ENCODE measurements around the gene GTF2F2.

Gene GTF2F2

DNA sequence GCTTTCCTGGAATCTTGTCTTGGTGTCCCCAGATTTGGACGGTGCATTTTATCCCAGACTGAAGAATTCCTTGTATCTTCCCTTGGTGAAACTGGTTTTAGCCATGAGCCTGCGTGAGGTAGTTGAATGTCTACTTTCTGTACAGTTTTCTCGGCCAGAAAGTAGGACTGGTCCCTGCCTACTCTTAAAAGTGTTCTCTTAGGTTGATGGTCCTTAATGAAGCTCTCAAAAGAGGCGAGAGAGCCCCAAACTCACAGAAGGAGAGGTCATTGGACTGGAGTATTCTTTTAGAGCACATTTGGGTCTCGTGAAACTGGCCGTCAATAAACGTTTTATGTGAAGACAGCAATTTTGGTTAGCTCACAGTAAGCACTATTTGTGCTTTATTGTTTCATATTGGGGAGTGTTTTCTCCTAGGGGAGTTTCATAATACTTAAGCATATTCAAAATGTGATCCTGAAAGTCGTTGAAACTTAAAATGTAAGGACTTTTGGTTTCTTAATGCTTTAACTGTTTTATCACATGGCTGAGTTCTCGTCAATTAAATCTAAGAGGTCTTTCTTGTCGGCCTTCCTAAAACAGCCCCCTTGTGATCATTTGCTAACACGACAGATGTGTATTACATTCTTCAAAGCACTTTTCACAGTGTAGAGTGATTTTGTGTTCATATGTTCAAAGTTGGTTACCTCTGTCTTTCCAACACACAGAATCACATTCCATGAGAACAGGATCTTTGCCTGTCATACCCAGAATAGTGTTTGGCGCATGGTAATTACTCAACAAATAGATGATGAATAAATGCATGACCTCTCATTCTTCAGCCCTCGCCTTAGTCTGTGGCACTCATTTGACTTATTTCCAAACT lies 889 bp downstream of the GTF2F2 start:
- no peak for DNase-seq (ENCODE audit: low spot score)
- Histone ChIP-seq H4K8ac (ENCODE audit: low read depth, low read length) (no peak overlapping the region), H3K18ac (ENCODE audit: low read length) (no peak overlapping the region), H3K23ac (ENCODE audit: low read depth, low read length, poor library complexity) (no peak overlapping the region), H3K4me2 (ENCODE audit: insufficient read depth, low read length, poor library complexity, severe bottlenecking) (peak overlapping the region; percentile 79), H2BK120ac (ENCODE audit: low read depth, low read length) (no peak overlapping the region), H3K27me3 (ENCODE audit: control insufficient read depth in 3 of 3, insufficient read depth in 3 of 3, low read depth in 1 of 3, low read length in 3 of 3) (no peaks in the 10 kb centered on the region), H3K27ac (replicated peaks; ENCODE audit: low read length) (no peak overlapping the region), H2BK15ac (ENCODE audit: low read length) (no peak overlapping the region), H2BK12ac (ENCODE audit: low read length) (no peak overlapping the region), H2AFZ (ENCODE audit: low read length) (peak overlapping the region; percentile 92), H3K9ac (ENCODE audit: low read depth, low read length, poor library complexity) (peak overlapping the region; percentile 95), H3K4me1 (ENCODE audit: control insufficient read depth in 2 of 2, insufficient read depth in 1 of 2, low read depth in 1 of 2, low read length in 2 of 2) (peaks cover 5 to 11% of the 10 kb centered on the region in 2 donors), H3K4ac (ENCODE audit: low read length) (no peak overlapping the region), H3K9me3 (replicated peaks in 1 of 2; ENCODE audit: control insufficient read depth in 2 of 2, insufficient read depth in 1 of 2, low read depth in 1 of 2, low read length in 2 of 2) (no peaks in the 10 kb centered on the region), H3K36me3 (replicated peaks in 1 of 2; ENCODE audit: control insufficient read depth in 2 of 2, insufficient read depth in 2 of 2, low read length in 2 of 2) (peaks cover 5 to 9% of the 10 kb centered on the region in 2 donors), H3K79me1 (ENCODE audit: low read depth, low read length) (peaks cover 6% of the 10 kb centered on the region), H3K14ac (ENCODE audit: low read length) (no peak overlapping the region), H2AK5ac (ENCODE audit: low read depth, low read length) (no peak overlapping the region), H4K91ac (ENCODE audit: low read depth, low read length, poor library complexity) (no peak overlapping the region), H3K4me3 (ENCODE audit: low read length in 2 of 2) (peak overlapping the region; percentile 78 to 87), H2BK5ac (ENCODE audit: low read length) (peak overlapping the region; percentile 83)
- no CpG with 5 or more reads among the region's 13 CpGs for WGBS, 2 donors (ENCODE audit: extremely low coverage in 2 of 2, insufficient read length in 2 of 2, insufficient replicate concordance in 1 of 2)

DNA sequence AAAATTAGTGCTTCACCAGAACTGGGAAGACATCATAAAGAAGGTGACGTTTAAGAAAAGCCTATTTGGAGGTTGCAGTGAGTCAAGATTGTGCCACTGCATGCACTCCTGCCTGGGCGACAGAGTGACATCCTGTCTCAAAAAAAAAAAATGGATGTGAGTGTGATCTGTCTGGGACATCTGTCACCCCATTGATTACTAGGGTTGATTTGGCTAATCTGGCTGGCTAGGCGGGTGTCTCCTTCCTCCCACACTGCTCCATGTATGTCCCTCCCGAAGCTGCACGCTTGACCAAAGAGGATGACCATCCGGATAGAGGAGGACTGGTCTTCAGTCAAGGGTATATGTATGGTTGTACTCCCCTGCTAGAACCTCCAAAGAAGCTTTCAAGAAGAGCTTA lies 2.6 kb downstream of the GTF2F2 start:
- no peak overlapping the region for H2BK5ac ChIP-seq (ENCODE audit: low read length)
- no peaks in the 10 kb centered on the region for H3K27me3 ChIP-seq (ENCODE audit: control insufficient read depth in 3 of 3, insufficient read depth in 3 of 3, low read depth in 1 of 3, low read length in 3 of 3)
- no peak for DNase-seq (ENCODE audit: low spot score)
- WGBS, 2 donors (ENCODE audit: extremely low coverage in 2 of 2, insufficient read length in 2 of 2, insufficient replicate concordance in 1 of 2), result no CpG with 5 or more reads among the region's 6 CpGs
- H2AK5ac ChIP-seq (ENCODE audit: low read depth, low read length), result no peak overlapping the region
- no peak overlapping the region for H3K14ac ChIP-seq (ENCODE audit: low read length)
- H3K4me1 ChIP-seq (ENCODE audit: control insufficient read depth in 2 of 2, insufficient read depth in 1 of 2, low read depth in 1 of 2, low read length in 2 of 2), result peaks cover 5 to 11% of the 10 kb centered on the region in 2 donors
- H3K36me3 ChIP-seq (replicated peaks in 1 of 2; ENCODE audit: control insufficient read depth in 2 of 2, insufficient read depth in 2 of 2, low read length in 2 of 2), result peaks cover 5 to 9% of the 10 kb centered on the region in 2 donors
- no peak overlapping the region for H2BK15ac ChIP-seq (ENCODE audit: low read length)
- no peak overlapping the region for H2BK12ac ChIP-seq (ENCODE audit: low read length)
- H3K27ac ChIP-seq (replicated peaks; ENCODE audit: low read length), result no peak overlapping the region
- peaks cover 6% of the 10 kb centered on the region for H3K79me1 ChIP-seq (ENCODE audit: low read depth, low read length)
- H3K4me3 ChIP-seq (ENCODE audit: low read length in 2 of 2), result no peak overlapping the region
- H3K23ac ChIP-seq (ENCODE audit: low read depth, low read length, poor library complexity), result no peak overlapping the region
- no peak overlapping the region for H3K9ac ChIP-seq (ENCODE audit: low read depth, low read length, poor library complexity)
- no peak overlapping the region for H2BK120ac ChIP-seq (ENCODE audit: low read depth, low read length)
- H4K8ac ChIP-seq (ENCODE audit: low read depth, low read length), result no peak overlapping the region
- H3K4ac ChIP-seq (ENCODE audit: low read length), result no peak overlapping the region
- no peaks in the 10 kb centered on the region for H3K9me3 ChIP-seq (replicated peaks in 1 of 2; ENCODE audit: control insufficient read depth in 2 of 2, insufficient read depth in 1 of 2, low read depth in 1 of 2, low read length in 2 of 2)
- no peak overlapping the region for H2AFZ ChIP-seq (ENCODE audit: low read length)
- H4K91ac ChIP-seq (ENCODE audit: low read depth, low read length, poor library complexity), result no peak overlapping the region
- H3K4me2 ChIP-seq (ENCODE audit: insufficient read depth, low read length, poor library complexity, severe bottlenecking), result no peak overlapping the region
- H3K18ac ChIP-seq (ENCODE audit: low read length), result no peak overlapping the region

DNA sequence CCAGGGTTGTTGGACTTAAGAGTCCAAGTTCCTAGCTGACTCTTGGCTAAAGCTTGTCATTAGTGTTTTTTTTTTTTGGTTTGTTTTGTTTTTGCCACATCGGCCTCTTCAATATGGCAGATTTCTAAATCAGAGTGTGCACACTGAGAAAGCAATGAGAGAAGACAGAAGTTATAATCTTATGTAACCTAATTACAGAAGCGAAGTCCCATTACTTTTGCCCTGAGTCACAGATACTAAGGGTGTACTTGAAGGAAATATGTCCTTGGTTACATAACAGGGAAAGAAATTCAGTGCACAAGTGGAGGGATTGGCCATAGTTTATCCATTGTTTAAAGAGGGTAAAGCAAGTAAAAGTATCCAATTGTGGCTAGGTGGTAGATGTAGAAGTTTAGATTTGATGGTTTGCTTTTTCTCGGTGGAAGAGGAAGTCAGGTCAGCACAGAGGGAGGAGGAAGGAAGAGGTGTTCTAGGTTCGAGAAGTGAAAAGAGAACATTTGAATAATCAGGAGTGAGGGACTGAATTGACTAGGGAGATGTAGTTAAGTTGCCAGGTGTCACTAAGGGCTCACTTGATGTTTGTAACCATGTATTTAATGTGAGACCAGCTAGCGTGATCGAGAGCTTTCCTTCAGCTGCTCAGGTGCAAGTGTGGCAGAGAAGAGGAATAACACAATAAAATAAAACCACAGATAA lies 12.2 kb downstream of the GTF2F2 start:
- H3K18ac ChIP-seq (ENCODE audit: low read length), result no peak overlapping the region
- DNase-seq (ENCODE audit: low spot score), result no peak
- peaks cover 0 to 11% of the 10 kb centered on the region in 2 donors for H3K36me3 ChIP-seq (replicated peaks in 1 of 2; ENCODE audit: control insufficient read depth in 2 of 2, insufficient read depth in 2 of 2, low read length in 2 of 2)
- H3K9ac ChIP-seq (ENCODE audit: low read depth, low read length, poor library complexity), result no peak overlapping the region
- H3K4ac ChIP-seq (ENCODE audit: low read length), result no peak overlapping the region
- no peak overlapping the region for H2BK120ac ChIP-seq (ENCODE audit: low read depth, low read length)
- no peak overlapping the region for H3K23ac ChIP-seq (ENCODE audit: low read depth, low read length, poor library complexity)
- no peak overlapping the region for H2BK15ac ChIP-seq (ENCODE audit: low read length)
- H4K8ac ChIP-seq (ENCODE audit: low read depth, low read length), result no peak overlapping the region
- H3K4me1 ChIP-seq (ENCODE audit: control insufficient read depth in 2 of 2, insufficient read depth in 1 of 2, low read depth in 1 of 2, low read length in 2 of 2), result peaks cover 0 to 3% of the 10 kb centered on the region in 2 donors
- H3K9me3 ChIP-seq (replicated peaks in 1 of 2; ENCODE audit: control insufficient read depth in 2 of 2, insufficient read depth in 1 of 2, low read depth in 1 of 2, low read length in 2 of 2), result peaks cover 2 to 6% of the 10 kb centered on the region in 2 donors
- no CpG with 5 or more reads among the region's 6 CpGs for WGBS, 2 donors (ENCODE audit: extremely low coverage in 2 of 2, insufficient read length in 2 of 2, insufficient replicate concordance in 1 of 2)
- H2BK5ac ChIP-seq (ENCODE audit: low read length), result no peak overlapping the region
- no peak overlapping the region for H3K14ac ChIP-seq (ENCODE audit: low read length)
- no peak overlapping the region for H3K4me3 ChIP-seq (ENCODE audit: low read length in 2 of 2)
- no peak overlapping the region for H4K91ac ChIP-seq (ENCODE audit: low read depth, low read length, poor library complexity)
- no peaks in the 10 kb centered on the region for H3K27me3 ChIP-seq (ENCODE audit: control insufficient read depth in 3 of 3, insufficient read depth in 3 of 3, low read depth in 1 of 3, low read length in 3 of 3)
- no peak overlapping the region for H2BK12ac ChIP-seq (ENCODE audit: low read length)
- peaks cover 2% of the 10 kb centered on the region for H3K79me1 ChIP-seq (ENCODE audit: low read depth, low read length)
- H3K27ac ChIP-seq (replicated peaks; ENCODE audit: low read length), result no peak overlapping the region
- no peak overlapping the region for H2AK5ac ChIP-seq (ENCODE audit: low read depth, low read length)
- H2AFZ ChIP-seq (ENCODE audit: low read length), result no peak overlapping the region
- no peak overlapping the region for H3K4me2 ChIP-seq (ENCODE audit: insufficient read depth, low read length, poor library complexity, severe bottlenecking)
